Neural cell (in vitro differentiated cells): ENCODE measurements around the gene QRICH1. TPM values are rescaled to one million over a fixed set of nuclear protein-coding genes. Genes with fewer than 3 reads are reported as not detected.
A peak's percentile ranks its signal among the peaks of the same experiment; 100 is the strongest.

Source experiments
- H2AFZ ChIP-seq: fragments of 200-600, 300-800 bp; sonication (generic), shearing (Covaris generic); 2 replicates; pipeline ENCODE4 v1.6.0; 2014; ENCODE audit warnings: low read depth, mild to moderate bottlenecking, antibody characterized with exemption, low read length, moderate library complexity
- H3F3A ChIP-seq: fragments of 200-600 bp; shearing (Covaris generic); 2 replicates; pipeline ENCODE4 v1.6.1; 2016; ENCODE audit warnings: mild to moderate bottlenecking, moderate library complexity, mixed read lengths, antibody characterized with exemption, low read length; ENCODE audit not compliant: insufficient read depth, poor library complexity, severe bottlenecking
- H3K27ac ChIP-seq: fragments of 200-600, 300-800 bp; sonication (generic), shearing (Covaris generic); 2 replicates; pipeline ENCODE4 v1.5.1; 2014; ENCODE audit warnings: mild to moderate bottlenecking, low read length, moderate library complexity
- H3K27me3 ChIP-seq: fragments of 300-800, 200-600 bp; sonication (generic), shearing (Covaris generic); 2 replicates; pipeline ENCODE4 v1.6.0; 2014; ENCODE audit warnings: mild to moderate bottlenecking, low read depth, low read length, moderate library complexity; ENCODE audit not compliant: insufficient read depth
- H3K36me3 ChIP-seq: fragments of 300-800, 200-600 bp; sonication (generic), shearing (Covaris generic); 2 replicates; pipeline ENCODE4 v1.5.1; 2014; ENCODE audit warnings: mild to moderate bottlenecking, antibody characterized with exemption, low read length, moderate library complexity; ENCODE audit not compliant: insufficient read depth
- H3K4me2 ChIP-seq: fragments of 300-800, 200-600 bp; sonication (generic), shearing (Covaris generic); 2 replicates; pipeline ENCODE4 v1.6.0; 2014; ENCODE audit warnings: mild to moderate bottlenecking, low read length
- H3K4me3 ChIP-seq: fragments of 300-800, 200-600 bp; sonication (generic), shearing (Covaris generic); 2 replicates; pipeline ENCODE4 v1.5.1; 2014; ENCODE audit warnings: mild to moderate bottlenecking, low read length, moderate library complexity
- H3K79me2 ChIP-seq: fragments of 200-600 bp; shearing (Covaris generic); replicated peaks from 2 replicates; pipeline ENCODE4 v1.6.0; 2014; ENCODE audit warnings: mild to moderate bottlenecking, low read length, moderate library complexity; ENCODE audit not compliant: insufficient read depth
- H3K9ac ChIP-seq: fragments of 300-800, 200-600 bp; sonication (generic), shearing (Covaris generic); 2 replicates; pipeline ENCODE4 v1.6.1; 2016; ENCODE audit warnings: mild to moderate bottlenecking, low read length, mixed read lengths
- H3K9me2 ChIP-seq: fragments of 200-600 bp; shearing (Covaris generic); 2 replicates; pipeline ENCODE4 v1.6.1; 2016; ENCODE audit warnings: mild to moderate bottlenecking, low read length, mixed read lengths; ENCODE audit not compliant: insufficient read depth
- H3K9me3 ChIP-seq: fragments of 200-600, 300-800 bp; sonication (generic), shearing (Covaris generic); 2 replicates; pipeline ENCODE4 v1.6.1; 2016; ENCODE audit warnings: mild to moderate bottlenecking, mixed run types, low read length, moderate library complexity, mixed read lengths
- H4K20me1 ChIP-seq: fragments of 200-600 bp; shearing (Covaris generic); 2 replicates; pipeline ENCODE4 v1.6.1; 2016; ENCODE audit warnings: mild to moderate bottlenecking, mixed run types; ENCODE audit not compliant: insufficient read depth
- CTCF ChIP-seq: fragments of 450-650 bp; IDR thresholded peaks from 2 replicates; pipeline ENCODE4 v1.5.1; 2014; ENCODE audit warnings: antibody characterized with exemption, mild to moderate bottlenecking, moderate library complexity; ENCODE audit not compliant: poor library complexity, severe bottlenecking
- EP300 ChIP-seq: fragments of 450-650 bp; conservative IDR thresholded peaks from 2 replicates; pipeline ENCODE4 v1.6.1; 2014; ENCODE audit warnings: antibody characterized with exemption, mild to moderate bottlenecking, moderate library complexity; ENCODE audit not compliant: poor library complexity, severe bottlenecking
- EZH2 ChIP-seq: fragments of 200-600, 300-800 bp; shearing (Covaris generic), sonication (generic); IDR thresholded peaks from 2 replicates; pipeline ENCODE4 v1.6.1; 2014; ENCODE audit warnings: antibody characterized with exemption, low read length, borderline replicate concordance, mild to moderate bottlenecking; ENCODE audit not compliant: insufficient read depth, poor library complexity, severe bottlenecking
- MXI1 ChIP-seq: fragments of 450-650 bp; conservative IDR thresholded peaks from 2 replicates; pipeline ENCODE4 v1.6.1; 2014; ENCODE audit warnings: antibody characterized with exemption, mild to moderate bottlenecking; ENCODE audit not compliant: poor library complexity, severe bottlenecking
- POLR2AphosphoS5 ChIP-seq: IDR thresholded peaks from 2 replicates; pipeline ENCODE4 v1.6.1; 2012
- RAD21 ChIP-seq: fragments of 450-650 bp; conservative IDR thresholded peaks from 2 replicates; pipeline ENCODE4 v1.6.1; 2014; ENCODE audit warnings: antibody characterized with exemption, mild to moderate bottlenecking, moderate library complexity
- REST ChIP-seq: IDR thresholded peaks from 2 replicates; pipeline ENCODE4 v1.6.1; 2012; ENCODE audit warnings: borderline replicate concordance
- SMC3 ChIP-seq: fragments of 450-650 bp; conservative IDR thresholded peaks from 2 replicates; pipeline ENCODE4 v1.6.1; 2014; ENCODE audit warnings: antibody characterized with exemption, mild to moderate bottlenecking, moderate library complexity; ENCODE audit not compliant: poor library complexity
- TAF1 ChIP-seq: IDR thresholded peaks from 2 replicates; pipeline ENCODE4 v1.6.1; 2012; ENCODE audit warnings: low read depth
- polyA plus RNA-seq: library from polyadenylated mRNA; depleted of rRNA; stranded (reverse); fragments of >200 nt; gene quantifications from 2 replicates; pipeline ENCODE4 v1.2.3, GENCODE V29; 2014

The QRICH1 gene
- polyA plus RNA-seq, 1 donor from 2014 or later, result 87.5 TPM

- Histone ChIP-seq H2AFZ (peak overlapping the region; percentile 94), H3K4me2 (peak overlapping the region; percentile 94), H3F3A (no peaks in the 10 kb centered on the region), H3K36me3 (no peaks in the 10 kb centered on the region), H4K20me1 (no peaks in the 10 kb centered on the region), H3K27ac (peak overlapping the region; percentile 94), H3K9me2 (no peaks in the 10 kb centered on the region), H3K9me3 (no peaks in the 10 kb centered on the region), H3K9ac (peak overlapping the region; percentile 97), H3K79me2 (peaks cover 18% of the 10 kb centered on the region), H3K27me3 (no peaks in the 10 kb centered on the region), H3K4me3 (peak overlapping the region; percentile 100)
- TF ChIP-seq TAF1 (peak; percentile 80), EP300 (no peak), MXI1 (peak; percentile 67), RAD21 (no peak), REST (peak; percentile 71), SMC3 (no peak), CTCF (no peak), POLR2AphosphoS5 (peak; percentile 99), EZH2 (no peak)
These were observed 72.6 kb downstream of the QRICH1 start for GRCh38 chr3:49021213-49021812.

- no peaks in the 10 kb centered on the region for H3K9me2 ChIP-seq
- H3K9me3 ChIP-seq, result no peaks in the 10 kb centered on the region
- H3K9ac ChIP-seq, result peak overlapping the region; percentile 97
- H3K4me2 ChIP-seq, result peak overlapping the region; percentile 94
- H3F3A ChIP-seq, result no peaks in the 10 kb centered on the region
- H3K36me3 ChIP-seq, result no peaks in the 10 kb centered on the region
- TF ChIP-seq EZH2, result no peak
- peak overlapping the region; percentile 100 for H3K4me3 ChIP-seq
- H4K20me1 ChIP-seq, result no peaks in the 10 kb centered on the region
- H2AFZ ChIP-seq, result peak overlapping the region; percentile 37
- H3K79me2 ChIP-seq, result peaks cover 18% of the 10 kb centered on the region
- H3K27ac ChIP-seq, result peak overlapping the region; percentile 94
- no peaks in the 10 kb centered on the region for H3K27me3 ChIP-seq
These were observed 73.3 kb downstream of the QRICH1 start for GRCh38 chr3:49020330-49021212.
